Left ventricle myocardium inferior (tissue), 1 donor: ENCODE measurements around the gene FYB2. TPM values are rescaled to one million over a fixed set of nuclear protein-coding genes. Genes with fewer than 3 reads are reported as not detected.
"Not testable (repeated sequence)": the region's sequence is repeated elsewhere in the genome, so short reads cannot be mapped to it uniquely, and the experiment has no call there.

Source experiments
- DNase-seq: peaks from one replicate; pipeline ENCODE4 v3.0.0-alpha.2; 2020
- H3K27ac ChIP-seq: fragments of 200-600 bp; replicated peaks from 2 replicates; pipeline ENCODE4 v1.8.0; 2021
- H3K27me3 ChIP-seq: fragments of 200-600 bp; 2 replicates; pipeline ENCODE4 v1.8.0; 2021; ENCODE audit warnings: low read depth
- H3K36me3 ChIP-seq: fragments of 200-600 bp; 2 replicates; pipeline ENCODE4 v1.8.0; 2021
- H3K4me1 ChIP-seq: fragments of 200-600 bp; 2 replicates; pipeline ENCODE4 v1.8.0; 2021
- H3K4me3 ChIP-seq: fragments of 200-600 bp; 2 replicates; pipeline ENCODE4 v1.8.0; 2021; ENCODE audit warnings: mild to moderate bottlenecking, moderate library complexity
- H3K9me3 ChIP-seq: fragments of 200-600 bp; replicated peaks from 2 replicates; pipeline ENCODE4 v1.8.0; 2021
- intact Hi-C: fragments of 100-400 bp; cut with micrococcal nuclease; formaldehyde crosslinking; loops from one replicate; pipeline ENCODE4 v1.11.0; 2022
- total RNA-seq: library from RNA; stranded (reverse); fragmentation: NEBNext Ultra II Directional; extraction: Animal tissue kit (Norgen Biotek cat#: 25700); gene quantifications from one replicate; pipeline ENCODE4 v1.2.1, GENCODE V29; 2021
- TF ChIP-seq, protein P1 (sequence below): fragments of 200-600 bp; IDR thresholded peaks from 2 replicates; pipeline ENCODE4 v1.8.0; 2021; ENCODE audit warnings: antibody characterized with exemption, mild to moderate bottlenecking, borderline replicate concordance
- donor health status: DM: no; HTN: yes; CAD: no; lungs with severe emphysema.

The FYB2 gene
- total RNA-seq, 1 donor from 2014 or later, result 5.7 TPM

DNA sequence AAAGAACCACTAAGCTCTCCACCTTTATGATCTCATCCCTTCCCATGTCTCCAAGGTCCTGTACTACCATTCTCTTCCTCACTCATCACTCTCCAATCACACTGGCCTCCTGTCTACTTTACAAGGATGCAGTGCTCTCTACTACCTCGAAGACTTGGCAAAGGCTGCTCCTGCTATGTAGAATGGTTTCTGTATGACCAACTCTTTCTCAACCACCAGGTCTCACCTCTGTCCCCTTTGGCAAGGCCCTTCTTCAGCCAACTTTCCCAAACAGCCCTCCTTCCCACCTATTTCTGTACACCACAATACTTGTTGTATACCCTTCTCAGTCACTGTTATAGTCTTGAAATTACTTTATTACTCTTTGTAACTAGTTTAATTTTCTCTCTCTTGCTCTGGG lies 41.2 kb downstream of the FYB2 start:
- intact Hi-C loops, result no loop called here
- no peak overlapping the region for H3K27ac ChIP-seq
- no peaks in the 10 kb centered on the region for H3K36me3 ChIP-seq
- TF ChIP-seq, protein P1, sequence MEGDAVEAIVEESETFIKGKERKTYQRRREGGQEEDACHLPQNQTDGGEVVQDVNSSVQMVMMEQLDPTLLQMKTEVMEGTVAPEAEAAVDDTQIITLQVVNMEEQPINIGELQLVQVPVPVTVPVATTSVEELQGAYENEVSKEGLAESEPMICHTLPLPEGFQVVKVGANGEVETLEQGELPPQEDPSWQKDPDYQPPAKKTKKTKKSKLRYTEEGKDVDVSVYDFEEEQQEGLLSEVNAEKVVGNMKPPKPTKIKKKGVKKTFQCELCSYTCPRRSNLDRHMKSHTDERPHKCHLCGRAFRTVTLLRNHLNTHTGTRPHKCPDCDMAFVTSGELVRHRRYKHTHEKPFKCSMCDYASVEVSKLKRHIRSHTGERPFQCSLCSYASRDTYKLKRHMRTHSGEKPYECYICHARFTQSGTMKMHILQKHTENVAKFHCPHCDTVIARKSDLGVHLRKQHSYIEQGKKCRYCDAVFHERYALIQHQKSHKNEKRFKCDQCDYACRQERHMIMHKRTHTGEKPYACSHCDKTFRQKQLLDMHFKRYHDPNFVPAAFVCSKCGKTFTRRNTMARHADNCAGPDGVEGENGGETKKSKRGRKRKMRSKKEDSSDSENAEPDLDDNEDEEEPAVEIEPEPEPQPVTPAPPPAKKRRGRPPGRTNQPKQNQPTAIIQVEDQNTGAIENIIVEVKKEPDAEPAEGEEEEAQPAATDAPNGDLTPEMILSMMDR, result no peak
- no peaks in the 10 kb centered on the region for H3K27me3 ChIP-seq
- no peaks in the 10 kb centered on the region for H3K4me1 ChIP-seq
- H3K4me3 ChIP-seq, result no peak overlapping the region
- no peak for DNase-seq
- no peaks in the 10 kb centered on the region for H3K9me3 ChIP-seq

GRCh38 chr1:56774732-56775131 lies 44.5 kb downstream of the FYB2 start:
- DNase-seq, H3K27ac ChIP-seq, H3K27me3 ChIP-seq, intact Hi-C loops, H3K9me3 ChIP-seq, H3K36me3 ChIP-seq, H3K4me1 ChIP-seq, H3K4me3 ChIP-seq: not testable (repeated sequence)

GRCh38 chr1:56774067-56774609 lies 45.1 kb downstream of the FYB2 start:
- Histone ChIP-seq H3K9me3 (no peaks in the 10 kb centered on the region), H3K27ac (no peak overlapping the region), H3K4me1 (no peaks in the 10 kb centered on the region), H3K4me3 (no peak overlapping the region), H3K27me3 (no peaks in the 10 kb centered on the region), H3K36me3 (no peaks in the 10 kb centered on the region)
- intact Hi-C loops, result no loop called here
- DNase-seq, result no peak
- TF ChIP-seq, protein P1, result no peak

GRCh38 chr1:56773341-56774066 lies 45.7 kb downstream of the FYB2 start:
- H3K27ac ChIP-seq, result no peak overlapping the region
- DNase-seq, result no peak
- H3K4me3 ChIP-seq, result no peak overlapping the region
- H3K4me1 ChIP-seq, result no peaks in the 10 kb centered on the region
- intact Hi-C loops, result no loop called here
- H3K9me3 ChIP-seq, result no peaks in the 10 kb centered on the region
- H3K36me3 ChIP-seq, result no peaks in the 10 kb centered on the region
- TF ChIP-seq, protein P1, result no peak
- no peaks in the 10 kb centered on the region for H3K27me3 ChIP-seq

DNA sequence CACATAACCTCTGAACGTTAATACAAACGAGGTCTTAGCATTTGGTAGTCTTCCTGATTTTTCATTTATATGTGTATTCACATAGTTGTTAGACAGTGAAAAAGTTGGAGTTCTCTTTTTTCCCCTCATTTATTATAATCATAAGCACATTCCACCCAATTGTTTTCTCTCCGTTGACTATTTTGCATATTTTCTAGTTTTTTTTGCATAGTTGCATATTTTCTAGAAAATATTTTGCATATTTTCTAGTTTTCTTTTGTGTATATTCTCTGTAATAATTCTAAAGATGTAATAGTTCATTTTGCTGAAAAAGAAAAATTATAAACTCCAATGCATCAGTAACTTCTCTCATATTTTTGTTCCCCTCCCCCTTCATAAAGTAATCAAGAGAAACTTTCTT lies 47.5 kb downstream of the FYB2 start:
- Histone ChIP-seq H3K27me3 (no peaks in the 10 kb centered on the region), H3K4me3 (no peak overlapping the region), H3K4me1 (no peaks in the 10 kb centered on the region), H3K9me3 (no peaks in the 10 kb centered on the region), H3K36me3 (no peaks in the 10 kb centered on the region), H3K27ac (no peak overlapping the region)
- intact Hi-C loops, result no loop called here
- DNase-seq, result no peak
- TF ChIP-seq, protein P1, result no peak

DNA sequence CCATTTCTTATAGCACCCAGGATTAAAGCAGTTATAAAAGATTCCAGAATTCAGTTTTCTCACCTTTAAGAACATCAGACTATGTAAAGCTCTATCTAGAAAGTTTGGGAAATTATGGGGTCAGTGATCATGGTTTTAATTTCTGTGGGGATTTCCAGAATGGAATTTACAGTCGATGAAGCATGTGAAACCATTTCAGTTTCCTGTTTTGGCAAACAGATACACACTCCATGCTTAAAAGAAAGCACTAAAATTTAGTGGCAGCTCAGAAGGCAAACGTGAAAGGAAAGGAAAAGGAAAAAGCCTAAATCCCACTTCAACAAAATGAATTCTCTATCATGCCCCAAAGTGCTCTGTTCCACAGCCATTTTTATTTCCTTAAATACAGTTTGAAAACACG lies 60.4 kb downstream of the FYB2 start:
- no peaks in the 10 kb centered on the region for H3K27me3 ChIP-seq
- no peaks in the 10 kb centered on the region for H3K4me1 ChIP-seq
- no peak for DNase-seq
- TF ChIP-seq, protein P1, result no peak
- H3K9me3 ChIP-seq, result no peaks in the 10 kb centered on the region
- H3K36me3 ChIP-seq, result no peaks in the 10 kb centered on the region
- no peak overlapping the region for H3K27ac ChIP-seq
- intact Hi-C loops, result loop anchor here (5.0 kb wide), 1 partner anchor 64 kb away; no protein-coding TSS in a partner anchor
- no peak overlapping the region for H3K4me3 ChIP-seq
